NCI-H2196 treated with DMSO at 0.1 percent for 48 hours (cell line): ENCODE measurements around the gene BMAL2.

Source experiments
- DNase-seq: peaks from one replicate; lab custom pipeline; 2025; ENCODE audit not compliant: unreplicated experiment; lab: John Stamatoyannopoulos, UW

The BMAL2 gene

GRCh38 chr12:27332714-27333402 lies at the start of gene BMAL2:
BMAL2 (plus strand) TSS chr12:27332836; CDS start chr12:27333073, 237 bp downstream.
- peak; percentile 75 for DNase-seq

DNA sequence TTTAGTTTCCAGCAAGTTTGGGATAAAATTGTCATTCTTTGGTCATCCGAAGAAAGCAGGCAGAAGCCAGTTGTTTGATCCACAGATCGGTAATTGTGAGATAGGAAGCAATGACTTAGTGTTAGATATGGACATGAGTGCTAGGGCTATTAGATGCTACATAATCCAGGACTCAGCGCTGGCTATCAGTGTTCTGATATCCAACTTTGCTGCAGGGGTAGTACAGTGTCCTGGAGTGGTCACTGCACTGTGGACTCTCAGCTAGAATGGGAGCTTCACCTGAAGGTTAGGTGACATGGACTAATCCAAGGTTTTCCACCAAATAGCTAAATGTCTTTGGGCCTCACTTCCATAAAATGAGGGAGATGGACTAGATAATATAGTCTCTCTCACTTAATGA lies 48.6 kb upstream of the BMAL2 start:
- no peak for DNase-seq

GRCh38 chr12:27284751-27285150 lies 47.9 kb upstream of the BMAL2 start:
- DNase-seq = no peak

- DNase-seq = no peak
Observed at GRCh38 chr12:27285403-27285802, 47.2 kb upstream of the BMAL2 start.

DNA sequence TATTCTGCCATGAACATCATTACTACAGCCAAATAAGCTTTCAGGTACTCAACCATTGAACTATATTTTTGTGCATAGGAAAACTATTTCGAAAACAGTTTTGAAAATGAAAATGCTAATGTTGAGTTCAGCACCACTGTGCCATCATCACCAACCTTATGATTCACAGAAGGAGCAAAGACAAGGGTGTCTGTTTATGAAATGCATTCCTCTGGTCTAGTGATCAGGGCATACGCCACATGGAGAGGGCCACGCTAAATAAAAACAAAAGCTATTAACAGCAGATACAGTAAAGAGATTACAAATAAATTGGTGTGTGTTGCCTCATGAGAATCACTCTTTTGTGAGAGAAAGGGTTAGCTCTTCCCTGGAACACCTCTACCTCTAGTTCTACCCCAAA lies 43.2 kb upstream of the BMAL2 start:
- no peak for DNase-seq

DNA sequence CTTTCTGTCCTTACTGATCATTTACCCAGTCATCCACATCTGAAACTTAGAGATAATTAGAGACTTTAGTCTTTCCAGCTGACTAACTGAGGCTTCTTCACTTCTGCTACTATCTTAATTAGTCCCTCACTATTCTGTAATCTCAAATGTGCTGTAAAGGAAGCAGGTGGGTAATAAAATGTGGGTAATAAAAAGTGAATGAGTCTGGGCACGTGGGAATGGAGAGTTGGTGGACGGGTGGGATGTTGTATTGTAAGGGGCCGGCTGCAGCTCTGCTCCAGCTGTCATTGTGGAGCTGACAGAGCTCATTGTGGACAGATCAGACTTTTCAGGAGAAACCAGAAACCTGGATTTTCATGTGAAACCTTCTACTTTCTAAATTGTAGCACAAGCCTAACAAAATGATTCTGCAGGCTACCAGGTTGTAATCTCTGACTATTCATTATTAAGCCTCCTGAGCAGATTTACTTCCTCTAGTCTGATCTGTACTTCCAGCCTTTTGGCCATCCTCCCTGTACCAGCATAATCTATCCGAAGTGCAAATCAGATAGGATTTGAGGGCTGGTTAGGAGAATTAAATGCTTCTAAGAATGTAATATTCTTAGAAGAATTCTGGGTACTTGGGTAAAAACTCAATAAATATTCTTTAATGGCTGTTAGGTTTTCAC lies 42.0 kb upstream of the BMAL2 start:
- DNase-seq = no peak

- no peak for DNase-seq
Observed at GRCh38 chr12:27291862-27292261, 40.8 kb upstream of the BMAL2 start.

- DNase-seq = no peak
Observed at GRCh38 chr12:27292718-27293117, 39.9 kb upstream of the BMAL2 start.

- no peak for DNase-seq
Observed at GRCh38 chr12:27293463-27293862, 39.2 kb upstream of the BMAL2 start.

DNA sequence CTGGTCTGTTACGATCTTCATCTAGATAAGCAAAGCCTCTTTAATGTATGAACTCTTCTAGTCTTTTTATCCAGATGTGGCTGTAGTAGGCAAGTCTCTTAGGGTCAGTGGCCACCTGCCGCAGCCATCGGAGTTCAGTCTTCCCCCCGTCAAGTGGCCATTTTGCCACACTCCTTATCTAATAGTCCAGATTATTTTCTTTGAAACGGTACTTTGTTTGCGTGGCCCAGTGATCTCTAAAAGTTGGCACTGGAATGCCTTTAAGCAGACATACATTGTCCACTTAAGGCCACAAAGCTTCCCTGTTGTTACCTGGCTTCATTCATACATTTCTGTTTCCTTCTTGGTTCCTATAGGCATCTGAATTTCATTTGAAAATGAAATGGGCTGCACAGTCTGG lies 36.0 kb upstream of the BMAL2 start:
- DNase-seq = no peak

GRCh38 chr12:27297566-27297965 lies 35.1 kb upstream of the BMAL2 start:
- no peak for DNase-seq

- no peak for DNase-seq
Observed at GRCh38 chr12:27299102-27299501, 33.5 kb upstream of the BMAL2 start.

DNA sequence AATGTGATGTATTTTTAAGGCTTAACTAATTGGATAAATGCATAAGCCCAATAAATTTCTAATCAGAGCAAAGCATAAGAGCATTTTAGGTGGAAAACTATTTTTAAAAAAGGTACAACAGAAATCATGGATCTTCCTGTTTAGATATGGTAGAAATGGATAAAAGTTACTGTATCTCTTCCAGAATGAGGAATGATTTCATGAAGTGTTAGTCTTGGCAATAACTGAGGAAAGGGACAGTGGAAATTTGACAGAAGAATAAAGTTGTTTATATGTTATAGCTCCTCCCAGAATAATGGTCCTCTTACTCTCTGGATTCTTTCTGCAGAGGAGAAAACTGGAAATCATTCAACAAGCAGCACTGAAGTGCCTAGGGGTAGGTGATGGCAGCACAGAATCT lies 32.4 kb upstream of the BMAL2 start:
- DNase-seq = no peak

DNA sequence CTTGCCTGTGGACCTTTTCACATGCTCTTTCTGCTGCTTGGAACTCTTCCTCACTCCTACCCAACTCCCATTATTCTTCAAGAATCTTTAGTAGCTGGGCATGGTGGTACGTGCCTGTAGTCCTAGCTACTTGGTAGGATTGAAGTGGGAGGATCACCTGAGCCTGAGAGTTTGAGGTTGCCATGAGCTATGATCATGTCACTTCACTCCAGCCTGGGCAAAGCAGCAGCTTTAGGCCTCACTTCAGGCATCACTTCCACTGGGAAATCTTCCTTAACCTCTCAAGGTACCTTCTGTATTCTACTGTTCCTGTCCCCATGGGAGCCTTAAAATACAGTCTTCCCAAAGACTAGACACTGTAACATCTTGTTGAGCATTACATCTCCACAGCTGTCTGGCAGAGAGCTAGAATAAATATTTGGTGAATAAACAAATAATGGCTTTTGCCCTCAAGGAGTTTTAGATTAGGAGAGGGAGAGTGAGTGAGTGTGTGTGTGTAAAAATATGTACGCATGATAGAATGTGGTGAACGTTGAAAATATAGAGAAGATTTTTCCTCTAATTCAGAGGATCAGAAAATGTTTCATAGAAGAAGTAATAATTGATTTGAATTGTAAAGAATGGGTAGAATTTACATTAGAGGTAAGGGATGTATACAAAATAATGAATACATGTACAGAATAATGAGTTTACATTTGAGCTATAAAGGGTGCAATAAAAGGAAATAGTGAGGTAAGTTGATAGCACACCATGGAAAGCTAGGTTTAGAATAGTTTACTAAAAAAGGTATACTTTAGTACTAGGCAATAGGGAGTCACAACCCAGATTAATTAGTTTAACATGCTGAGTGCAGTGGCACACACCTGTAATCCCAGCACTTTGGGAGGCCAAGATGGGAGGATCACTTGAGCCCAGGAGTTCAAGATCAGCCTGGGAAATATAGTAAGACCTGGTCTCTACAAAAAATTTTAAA lies 29.2 kb upstream of the BMAL2 start:
- DNase-seq = peak; percentile 45

DNA sequence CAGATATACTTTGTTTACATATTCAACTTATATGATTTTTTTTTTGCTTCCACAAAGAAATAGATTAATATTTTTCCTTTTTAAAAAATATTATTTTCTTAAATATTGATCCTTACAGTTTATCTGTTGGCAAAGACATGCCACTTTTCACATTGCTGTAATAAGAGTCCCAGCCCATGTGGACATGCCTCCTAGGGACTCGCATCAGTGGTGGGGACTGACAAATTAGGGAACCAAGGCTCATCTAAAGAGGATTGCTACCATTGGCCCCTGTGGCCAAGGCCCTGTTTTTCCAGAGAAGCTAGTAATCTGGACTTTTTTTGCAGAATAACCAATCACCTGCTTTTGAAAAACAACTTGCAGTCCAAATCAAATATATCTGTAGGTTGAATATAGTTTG lies 27.8 kb upstream of the BMAL2 start:
- no peak for DNase-seq

DNA sequence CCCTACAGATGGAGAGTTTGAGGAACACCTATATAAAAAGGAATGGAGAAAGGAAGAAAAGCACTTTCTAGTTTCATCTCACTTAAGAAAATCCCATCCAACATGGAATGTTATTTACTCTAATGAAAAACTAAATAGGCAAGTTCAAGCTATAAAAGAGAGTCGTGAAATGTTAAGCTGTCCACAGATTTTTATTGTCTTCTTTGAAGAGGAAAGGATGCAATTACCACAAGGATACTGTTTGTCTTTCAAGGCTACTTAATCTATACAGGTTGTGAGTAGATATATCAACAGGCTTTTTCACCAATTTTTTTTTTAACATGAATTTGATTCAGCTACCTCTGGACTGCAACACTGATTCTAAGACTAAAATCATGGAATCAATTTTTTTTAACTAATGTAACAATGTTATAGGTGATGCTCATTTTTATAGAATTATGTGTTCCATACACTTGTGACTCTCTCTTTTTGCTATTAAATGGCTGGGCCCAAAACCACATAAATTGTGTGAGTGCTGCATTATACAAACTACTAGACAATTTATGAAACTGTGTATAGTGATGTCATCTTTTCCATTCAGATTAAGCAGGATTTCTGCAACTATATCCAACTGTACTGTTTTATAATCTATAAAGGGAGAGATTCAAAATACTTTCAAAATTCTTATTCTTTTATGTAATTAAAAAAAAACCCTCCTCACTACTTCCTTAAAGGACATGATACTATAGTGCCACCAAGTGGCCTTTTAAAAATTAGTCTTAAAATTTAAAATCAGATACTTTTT lies 26.8 kb upstream of the BMAL2 start:
- peak; percentile 73 for DNase-seq

DNA sequence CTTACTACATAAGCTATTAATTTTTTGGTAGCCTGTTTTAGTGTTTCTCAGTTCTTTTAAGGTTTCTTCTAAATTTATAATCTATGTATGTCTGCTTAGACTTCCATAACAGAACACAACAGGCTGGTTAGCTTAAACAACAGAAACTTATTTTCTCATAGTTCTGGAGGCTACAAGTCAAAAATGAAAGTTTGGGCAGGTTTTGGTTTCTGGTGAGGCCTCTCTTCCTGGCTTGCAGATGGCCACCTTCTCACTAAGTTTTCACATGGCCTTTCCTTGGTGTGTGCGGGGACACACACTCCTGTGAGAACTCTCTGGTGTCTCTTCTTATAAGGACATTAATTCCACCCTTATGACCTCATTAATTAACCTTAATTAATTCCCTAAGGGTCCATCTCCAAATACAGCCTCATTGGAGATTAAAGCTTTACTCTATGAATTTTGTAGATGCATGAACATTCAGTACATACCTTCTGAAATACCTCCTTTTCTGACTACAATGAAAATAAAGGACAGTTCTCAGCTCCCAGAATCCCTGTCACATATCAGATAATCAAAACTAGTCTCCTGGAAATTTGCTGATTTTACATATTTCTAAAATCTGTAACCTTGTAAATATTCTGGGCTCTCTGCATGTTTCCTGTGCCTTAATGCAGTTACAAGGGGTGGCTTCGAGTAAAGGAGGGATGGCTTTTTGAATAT lies 23.2 kb upstream of the BMAL2 start:
- no peak for DNase-seq

DNA sequence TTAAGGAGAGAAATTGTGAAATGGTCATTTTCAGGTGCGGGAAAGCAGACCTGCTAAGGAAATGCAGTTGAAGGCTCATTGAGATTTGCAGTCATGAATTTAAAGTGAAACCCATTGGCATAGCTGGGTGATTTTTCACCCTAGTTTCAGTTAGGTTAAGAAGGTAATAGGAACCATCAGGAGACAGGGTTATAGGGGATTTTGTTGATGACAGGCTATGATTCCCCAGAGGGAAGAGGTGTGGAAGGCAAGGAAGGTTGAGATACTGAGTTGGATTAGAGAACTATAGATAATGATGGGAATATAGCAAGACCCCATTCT lies 22.7 kb upstream of the BMAL2 start:
- DNase-seq = no peak

GRCh38 chr12:27316947-27317346 lies 15.7 kb upstream of the BMAL2 start:
- DNase-seq = no peak

- no peak for DNase-seq
Observed at GRCh38 chr12:27319409-27319808, 13.2 kb upstream of the BMAL2 start.
